ENCODE data around the gene EGLN2.
"Not testable (repeated sequence)": the region's sequence is repeated elsewhere in the genome, so short reads cannot be mapped to it uniquely, and the experiment has no call there.

The EGLN2 gene

GRCh38 chr19:40798683-40799557 lies at the start of gene EGLN2:
Gene EGLN2 (plus strand): TSS chr19:40799191. CDS start chr19:40800573, 1,382 bp downstream.
- peak; percentile 99 for DNase-seq (ENCODE audit: low spot score)

DNA sequence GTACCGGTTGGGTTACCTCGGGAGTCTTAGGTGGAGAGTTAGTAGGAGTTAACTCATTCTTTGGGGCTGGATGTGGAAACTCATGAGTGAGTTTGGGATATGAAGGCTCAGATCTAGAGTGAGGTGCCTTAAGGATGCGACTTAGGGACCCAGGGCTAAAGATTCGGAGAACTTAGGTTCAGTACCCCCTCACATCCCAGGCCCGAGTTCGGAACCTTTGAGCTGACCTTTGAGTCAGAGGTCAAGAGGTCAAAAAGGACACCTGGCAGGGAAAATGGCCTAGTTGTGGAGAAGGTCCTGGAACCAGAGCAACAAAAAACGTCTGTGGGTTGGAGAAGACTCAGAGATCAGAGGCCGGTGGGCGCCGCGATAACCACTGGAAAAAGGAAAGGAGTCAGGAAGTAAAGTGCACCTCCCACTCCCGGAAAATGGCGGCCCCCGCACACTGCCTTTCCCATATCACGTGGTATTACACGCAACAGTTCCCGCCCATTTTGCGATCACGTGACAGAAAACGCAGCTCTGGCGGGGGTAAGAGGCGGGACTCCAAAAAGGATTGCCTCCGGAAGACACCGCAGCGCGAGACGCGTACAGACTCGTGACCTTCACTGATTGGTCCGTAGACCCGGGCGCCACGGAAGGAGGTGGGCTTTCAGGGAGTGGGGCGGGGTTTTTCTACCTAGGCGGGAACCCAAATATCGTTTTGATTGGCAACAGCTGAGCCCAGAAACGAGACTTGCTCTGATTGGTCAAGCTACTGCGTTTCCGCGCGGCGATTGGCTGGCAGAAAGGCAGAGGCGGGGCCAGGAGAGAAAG lies 48.7 kb upstream of the EGLN2 start, which contains the start of gene ACTMAP:
Gene ACTMAP, minus strand, starts transcription at position 420 of the 816 bp plus-strand sequence. CDS start 674 bp downstream, outside the sequence.
- DNase-seq (ENCODE audit: low spot score): peak; percentile 100

DNA sequence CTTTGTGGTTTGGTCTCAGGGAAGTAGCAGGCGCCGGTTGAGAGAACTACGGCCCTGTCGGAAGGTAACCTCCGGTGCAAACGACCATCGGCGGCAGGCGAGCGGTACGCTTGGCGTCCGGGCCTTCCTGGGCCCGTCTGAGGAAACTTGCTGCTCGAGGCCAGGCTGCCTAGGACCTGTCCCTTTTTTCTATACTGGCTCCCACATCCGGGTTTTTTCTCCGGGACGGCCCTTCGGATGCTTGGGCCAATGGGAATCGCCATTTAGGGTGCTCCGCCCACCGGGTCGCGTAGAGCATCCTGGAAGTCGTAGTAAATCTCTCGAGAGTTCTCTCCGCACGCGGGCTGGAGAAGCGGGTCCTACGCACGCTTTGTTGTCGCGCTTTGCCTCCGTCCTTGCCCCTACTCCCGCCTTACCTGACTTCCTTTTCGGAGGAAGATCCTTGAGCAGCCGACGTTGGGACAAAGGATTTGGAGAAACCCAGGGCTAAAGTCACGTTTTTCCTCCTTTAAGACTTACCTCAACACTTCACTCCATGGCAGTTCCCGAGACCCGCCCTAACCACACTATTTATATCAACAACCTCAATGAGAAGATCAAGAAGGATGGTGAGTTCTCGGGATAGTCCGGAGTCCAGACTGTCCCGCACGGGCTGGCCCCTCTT lies 48.0 kb upstream of the EGLN2 start, which contains the start of gene SNRPA:
Gene SNRPA, plus strand, starts transcription at position 330 of the 664 bp plus-strand sequence. Its CDS starts 206 bp downstream, at position 536.
- DNase-seq (ENCODE audit: low spot score): peak; percentile 98

DNA sequence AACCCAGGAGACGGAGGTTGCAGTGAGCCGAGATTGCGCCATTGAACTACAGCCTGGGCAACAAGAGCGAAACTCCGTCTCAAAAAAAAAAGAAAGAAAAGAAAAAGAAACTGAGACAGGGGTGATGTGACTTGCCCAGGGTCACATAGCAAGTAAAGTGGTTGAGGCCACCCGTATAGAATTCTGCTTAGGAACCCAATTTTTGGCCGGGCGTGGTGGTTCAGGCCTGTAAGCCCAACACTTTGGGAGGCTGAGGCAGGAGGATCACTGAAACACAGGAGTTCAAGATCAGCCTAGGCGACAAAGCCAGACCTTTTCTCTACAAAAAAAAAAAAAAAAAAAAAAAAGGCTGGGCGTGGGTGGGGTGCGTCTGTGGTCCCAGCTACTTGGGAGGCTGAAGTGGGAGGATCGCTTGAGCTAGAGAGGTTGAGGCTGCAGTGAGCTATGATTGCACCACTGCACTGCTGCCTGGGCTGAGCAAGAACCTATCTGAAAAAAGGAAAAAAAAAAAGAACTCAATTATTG lies 46.7 kb upstream of the EGLN2 start:
- DNase-seq (ENCODE audit: low spot score): no peak

DNA sequence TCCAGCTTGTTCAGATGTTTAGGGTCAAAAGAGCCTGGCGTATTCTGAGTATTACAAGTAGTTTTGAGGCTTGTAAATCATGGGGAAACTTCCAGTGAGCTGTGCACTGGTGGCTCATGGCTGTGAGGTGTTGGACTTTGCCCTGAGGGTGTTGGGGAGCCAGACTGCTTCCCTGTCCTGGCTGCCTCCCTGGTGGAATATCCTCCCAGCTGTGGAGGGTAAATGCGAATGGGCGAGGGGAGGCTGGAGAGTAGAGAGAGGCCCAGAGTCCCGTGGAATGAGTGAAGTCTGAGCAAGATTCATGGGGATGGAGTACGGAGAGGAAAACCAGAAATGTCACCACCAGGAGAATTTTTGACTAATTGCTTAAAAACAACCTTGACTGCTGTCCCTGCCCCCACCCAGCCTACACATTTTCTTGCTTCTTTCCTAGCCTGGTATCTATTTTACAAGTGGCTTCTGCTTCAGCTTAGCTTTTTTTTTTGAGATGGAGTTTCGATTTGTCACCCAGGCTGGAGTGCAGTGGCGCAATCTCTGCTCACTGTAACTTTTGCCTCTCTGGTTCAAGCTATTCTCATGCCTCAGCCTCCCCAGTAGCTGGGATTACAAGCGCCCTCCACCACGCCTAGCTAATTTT lies 44.3 kb upstream of the EGLN2 start:
- DNase-seq (ENCODE audit: low spot score): peak; percentile 23

GRCh38 chr19:40755248-40755624 lies 43.8 kb upstream of the EGLN2 start:
- peak; percentile 23 for DNase-seq (ENCODE audit: low spot score)

- DNase-seq (ENCODE audit: low spot score): no peak
Observed at GRCh38 chr19:40755791-40756190, 43.2 kb upstream of the EGLN2 start.

- peak; percentile 28 for DNase-seq (ENCODE audit: low spot score)
Observed at GRCh38 chr19:40756502-40757110, 42.4 kb upstream of the EGLN2 start.

GRCh38 chr19:40758491-40758890 lies 40.5 kb upstream of the EGLN2 start:
- DNase-seq (ENCODE audit: low spot score): no peak

DNA sequence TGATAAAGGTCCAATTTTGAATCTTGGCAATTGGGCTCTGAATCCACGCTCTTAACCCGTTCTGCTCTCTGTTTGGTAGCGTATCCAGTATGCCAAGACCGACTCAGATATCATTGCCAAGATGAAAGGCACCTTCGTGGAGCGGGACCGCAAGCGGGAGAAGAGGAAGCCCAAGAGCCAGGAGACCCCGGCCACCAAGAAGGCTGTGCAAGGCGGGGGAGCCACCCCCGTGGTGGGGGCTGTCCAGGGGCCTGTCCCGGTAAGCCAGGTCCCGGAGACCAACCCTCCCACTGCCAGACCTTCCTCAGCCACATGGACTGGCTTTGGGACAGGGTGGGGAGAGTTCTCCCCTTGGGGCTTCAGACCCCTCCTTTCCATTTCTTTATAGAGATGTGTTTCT lies 39.6 kb upstream of the EGLN2 start:
- DNase-seq (ENCODE audit: low spot score): no peak

GRCh38 chr19:40762754-40763470 lies 36.1 kb upstream of the EGLN2 start:
- DNase-seq (ENCODE audit: low spot score): no peak

GRCh38 chr19:40763526-40763925 lies 35.5 kb upstream of the EGLN2 start:
- no peak for DNase-seq (ENCODE audit: low spot score)

DNA sequence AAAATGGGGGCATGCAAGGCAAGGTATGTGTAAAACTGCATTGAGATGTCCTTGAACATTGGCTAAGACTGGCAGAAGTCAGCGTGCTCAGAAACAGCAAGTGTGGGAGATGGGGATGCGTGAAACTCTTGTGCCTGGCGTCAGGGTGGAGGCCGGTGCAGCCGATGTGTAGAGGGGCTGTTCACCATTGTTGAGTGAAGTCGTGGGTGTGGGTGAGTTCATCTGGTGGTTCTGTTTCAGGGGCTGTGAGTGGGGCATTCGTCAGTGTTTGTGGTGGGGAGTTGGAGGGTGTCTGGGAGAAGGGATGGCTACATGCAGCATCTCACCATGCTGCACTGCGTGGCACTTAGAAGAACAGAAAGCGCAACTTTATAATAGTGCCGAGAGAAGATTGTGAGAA lies 35.0 kb upstream of the EGLN2 start:
- no peak for DNase-seq (ENCODE audit: low spot score)

DNA sequence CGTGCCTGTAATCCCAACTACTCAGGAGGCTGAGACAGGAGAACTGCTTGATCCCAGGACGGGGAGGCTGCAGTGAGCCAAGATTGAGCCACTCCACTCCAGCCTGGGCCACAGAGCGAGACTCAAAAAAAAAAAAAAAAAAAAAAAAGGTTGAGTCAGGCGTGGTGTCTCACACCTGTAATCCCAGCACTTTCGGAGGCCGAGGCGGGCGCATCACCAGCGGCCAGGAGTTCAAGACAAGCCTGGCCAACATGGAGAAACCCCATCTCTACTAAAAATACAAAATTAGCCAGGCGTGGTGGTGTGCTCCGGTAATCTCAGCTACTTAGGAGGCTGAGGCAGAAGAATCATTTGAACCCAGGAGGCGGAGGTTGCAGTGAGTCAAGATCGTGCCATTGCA lies 32.6 kb upstream of the EGLN2 start:
- DNase-seq (ENCODE audit: low spot score): not testable (repeated sequence)

GRCh38 chr19:40768869-40769268 lies 30.1 kb upstream of the EGLN2 start:
- no peak for DNase-seq (ENCODE audit: low spot score)

DNA sequence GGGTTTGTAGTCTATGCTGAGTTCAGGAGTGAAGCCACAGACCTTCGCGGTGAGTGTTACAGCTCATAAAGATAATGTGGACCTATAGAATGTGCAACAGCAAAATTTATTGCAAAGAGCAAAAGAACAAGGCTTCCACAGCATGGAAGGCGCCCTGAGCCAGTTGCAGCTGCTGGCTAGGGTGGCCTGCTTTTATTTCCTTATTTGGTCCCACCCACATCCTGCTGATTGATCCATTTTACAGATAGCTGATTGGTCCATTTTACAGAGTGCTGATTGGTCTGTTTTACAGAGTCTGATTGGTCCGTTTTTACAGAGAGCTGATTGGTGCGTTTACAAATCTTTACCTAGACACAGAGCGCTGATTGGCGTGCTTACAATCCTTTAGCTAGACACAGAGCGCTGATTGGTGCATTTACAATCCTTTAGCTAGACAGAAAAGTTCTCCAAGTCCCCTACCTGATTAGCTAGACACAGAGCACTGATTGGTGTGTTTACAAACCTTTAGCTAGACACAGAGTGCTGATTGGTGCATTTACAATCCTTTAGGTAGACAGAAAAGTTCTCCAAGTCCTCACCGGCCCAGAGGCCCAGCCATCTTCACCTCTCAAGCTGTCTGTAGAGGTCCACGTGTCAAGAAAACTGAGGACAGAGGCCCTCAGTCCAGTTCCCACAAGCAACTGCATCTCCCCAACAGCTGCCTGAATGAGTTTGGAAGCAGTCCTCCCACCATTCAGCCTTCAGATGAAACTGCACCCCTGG lies 27.7 kb upstream of the EGLN2 start:
- peak; percentile 7 for DNase-seq (ENCODE audit: low spot score)

- no peak for DNase-seq (ENCODE audit: low spot score)
Observed at GRCh38 chr19:40774916-40775631, 23.9 kb upstream of the EGLN2 start, which contains the start of gene MIA. Gene MIA (plus strand): TSS chr19:40775521. CDS start chr19:40775543, 22 bp downstream.

DNA sequence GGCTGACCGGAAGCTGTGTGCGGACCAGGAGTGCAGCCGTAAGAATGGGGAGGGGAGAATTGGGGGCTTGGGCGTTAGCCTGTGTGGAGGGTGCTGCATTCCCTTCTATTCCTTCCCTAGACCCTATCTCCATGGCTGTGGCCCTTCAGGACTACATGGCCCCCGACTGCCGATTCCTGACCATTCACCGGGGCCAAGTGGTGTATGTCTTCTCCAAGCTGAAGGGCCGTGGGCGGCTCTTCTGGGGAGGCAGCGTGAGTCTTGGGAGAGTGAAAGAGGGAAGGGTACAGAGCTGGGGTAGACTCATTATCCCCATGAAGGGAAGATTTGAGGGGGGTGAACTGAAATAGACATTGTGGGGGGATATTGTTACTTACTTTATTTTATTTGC lies 23.4 kb upstream of the EGLN2 start:
- DNase-seq (ENCODE audit: low spot score): no peak

DNA sequence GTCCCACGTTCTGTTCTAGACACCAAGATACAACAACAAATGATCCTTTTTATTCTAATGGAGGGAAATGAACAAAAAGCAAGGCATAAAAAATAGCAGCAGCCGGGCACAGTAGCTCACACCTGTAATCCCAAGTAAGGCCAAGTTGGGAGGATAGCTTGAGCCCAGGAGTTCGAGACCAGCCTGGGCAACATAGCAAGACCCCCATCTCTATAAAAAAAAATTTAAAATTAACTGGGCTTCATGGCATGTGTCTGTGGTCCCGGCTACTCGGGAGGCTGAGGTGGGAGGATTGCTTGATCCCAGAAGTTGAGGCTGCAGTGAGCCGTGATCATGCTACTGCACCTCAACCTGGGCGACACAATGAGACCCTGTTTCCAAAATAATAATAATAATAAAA lies 22.6 kb upstream of the EGLN2 start:
- no peak for DNase-seq (ENCODE audit: low spot score)

Data from kidney tubule cell (primary cell).